OCI-LY1 (cell line): ENCODE measurements around the gene ACSS1.

Experiments used
- EZH2 ChIP-seq: fragments of 200-600 bp; sonication (generic), shearing (Covaris generic); IDR thresholded peaks from 2 replicates; pipeline ENCODE4 v1.8.0; 2017; ENCODE audit warnings: borderline replicate concordance, mixed run types, mild to moderate bottlenecking, antibody characterized with exemption, low read length, moderate library complexity, mixed read lengths
- TF ChIP-seq, protein P1 (sequence below): fragments of 200-600 bp; sonication (generic), shearing (Covaris generic); IDR thresholded peaks from 2 replicates; pipeline ENCODE4 v1.5.1; 2017; ENCODE audit warnings: mild to moderate bottlenecking, antibody characterized with exemption, low read length, moderate library complexity, mixed read lengths

DNA sequence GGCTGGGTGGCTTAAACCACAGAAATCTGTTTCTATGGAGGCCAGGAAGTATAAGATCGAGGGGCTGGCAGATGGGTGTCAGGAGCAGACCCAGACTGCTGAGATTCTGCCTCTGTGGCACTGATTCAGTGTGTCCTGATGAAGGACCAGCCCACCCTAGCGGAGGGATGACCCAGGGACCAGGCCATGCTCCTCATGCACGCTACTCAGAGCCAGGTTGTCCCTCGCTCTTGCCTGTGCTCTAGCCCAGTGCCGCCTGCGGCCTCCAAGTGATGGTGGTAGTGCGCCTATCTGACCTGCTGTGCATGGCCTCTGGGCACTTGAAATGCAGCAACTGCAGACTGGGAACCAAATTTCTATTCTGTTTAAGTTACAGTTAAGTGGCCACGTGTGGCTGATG is 52.3 kb downstream of the ACSS1 start:
- TF ChIP-seq, protein P1, sequence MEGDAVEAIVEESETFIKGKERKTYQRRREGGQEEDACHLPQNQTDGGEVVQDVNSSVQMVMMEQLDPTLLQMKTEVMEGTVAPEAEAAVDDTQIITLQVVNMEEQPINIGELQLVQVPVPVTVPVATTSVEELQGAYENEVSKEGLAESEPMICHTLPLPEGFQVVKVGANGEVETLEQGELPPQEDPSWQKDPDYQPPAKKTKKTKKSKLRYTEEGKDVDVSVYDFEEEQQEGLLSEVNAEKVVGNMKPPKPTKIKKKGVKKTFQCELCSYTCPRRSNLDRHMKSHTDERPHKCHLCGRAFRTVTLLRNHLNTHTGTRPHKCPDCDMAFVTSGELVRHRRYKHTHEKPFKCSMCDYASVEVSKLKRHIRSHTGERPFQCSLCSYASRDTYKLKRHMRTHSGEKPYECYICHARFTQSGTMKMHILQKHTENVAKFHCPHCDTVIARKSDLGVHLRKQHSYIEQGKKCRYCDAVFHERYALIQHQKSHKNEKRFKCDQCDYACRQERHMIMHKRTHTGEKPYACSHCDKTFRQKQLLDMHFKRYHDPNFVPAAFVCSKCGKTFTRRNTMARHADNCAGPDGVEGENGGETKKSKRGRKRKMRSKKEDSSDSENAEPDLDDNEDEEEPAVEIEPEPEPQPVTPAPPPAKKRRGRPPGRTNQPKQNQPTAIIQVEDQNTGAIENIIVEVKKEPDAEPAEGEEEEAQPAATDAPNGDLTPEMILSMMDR, result no peak
- no peak for TF ChIP-seq EZH2
